HEK293 (cell line): ENCODE data around the gene CAPZB.

Experiments used
- REST ChIP-seq: fragments of 450-650 bp; formaldehyde crosslinking; IDR thresholded peaks from 2 replicates; pipeline ENCODE4 v1.5.1; 2016; ENCODE audit warnings: missing biosample characterization, missing genetic modification characterization
- ZBTB6 ChIP-seq: fragments of 450-650 bp; formaldehyde crosslinking; IDR thresholded peaks from 2 replicates; pipeline ENCODE4 v1.5.1; 2017; ENCODE audit warnings: missing biosample characterization, missing genetic modification characterization
- TF ChIP-seq, protein P1 (sequence below): fragments of 450-650 bp; formaldehyde crosslinking; IDR thresholded peaks from 2 replicates; pipeline ENCODE4 v1.5.1; 2016; ENCODE audit warnings: missing biosample characterization, missing genetic modification characterization
- TF ChIP-seq, protein P2 (sequence below): fragments of 450-650 bp; formaldehyde crosslinking; IDR thresholded peaks from 2 replicates; pipeline ENCODE4 v1.5.1; 2016; ENCODE audit warnings: missing biosample characterization, missing genetic modification characterization, low read depth

- TF ChIP-seq ZBTB6 (tag by site-specific recombination) (no peak), REST (tag by site-specific recombination) (no peak)
- TF ChIP-seq, protein P1, sequence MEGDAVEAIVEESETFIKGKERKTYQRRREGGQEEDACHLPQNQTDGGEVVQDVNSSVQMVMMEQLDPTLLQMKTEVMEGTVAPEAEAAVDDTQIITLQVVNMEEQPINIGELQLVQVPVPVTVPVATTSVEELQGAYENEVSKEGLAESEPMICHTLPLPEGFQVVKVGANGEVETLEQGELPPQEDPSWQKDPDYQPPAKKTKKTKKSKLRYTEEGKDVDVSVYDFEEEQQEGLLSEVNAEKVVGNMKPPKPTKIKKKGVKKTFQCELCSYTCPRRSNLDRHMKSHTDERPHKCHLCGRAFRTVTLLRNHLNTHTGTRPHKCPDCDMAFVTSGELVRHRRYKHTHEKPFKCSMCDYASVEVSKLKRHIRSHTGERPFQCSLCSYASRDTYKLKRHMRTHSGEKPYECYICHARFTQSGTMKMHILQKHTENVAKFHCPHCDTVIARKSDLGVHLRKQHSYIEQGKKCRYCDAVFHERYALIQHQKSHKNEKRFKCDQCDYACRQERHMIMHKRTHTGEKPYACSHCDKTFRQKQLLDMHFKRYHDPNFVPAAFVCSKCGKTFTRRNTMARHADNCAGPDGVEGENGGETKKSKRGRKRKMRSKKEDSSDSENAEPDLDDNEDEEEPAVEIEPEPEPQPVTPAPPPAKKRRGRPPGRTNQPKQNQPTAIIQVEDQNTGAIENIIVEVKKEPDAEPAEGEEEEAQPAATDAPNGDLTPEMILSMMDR (tag by site-specific recombination), result no peak
- TF ChIP-seq, protein P2, sequence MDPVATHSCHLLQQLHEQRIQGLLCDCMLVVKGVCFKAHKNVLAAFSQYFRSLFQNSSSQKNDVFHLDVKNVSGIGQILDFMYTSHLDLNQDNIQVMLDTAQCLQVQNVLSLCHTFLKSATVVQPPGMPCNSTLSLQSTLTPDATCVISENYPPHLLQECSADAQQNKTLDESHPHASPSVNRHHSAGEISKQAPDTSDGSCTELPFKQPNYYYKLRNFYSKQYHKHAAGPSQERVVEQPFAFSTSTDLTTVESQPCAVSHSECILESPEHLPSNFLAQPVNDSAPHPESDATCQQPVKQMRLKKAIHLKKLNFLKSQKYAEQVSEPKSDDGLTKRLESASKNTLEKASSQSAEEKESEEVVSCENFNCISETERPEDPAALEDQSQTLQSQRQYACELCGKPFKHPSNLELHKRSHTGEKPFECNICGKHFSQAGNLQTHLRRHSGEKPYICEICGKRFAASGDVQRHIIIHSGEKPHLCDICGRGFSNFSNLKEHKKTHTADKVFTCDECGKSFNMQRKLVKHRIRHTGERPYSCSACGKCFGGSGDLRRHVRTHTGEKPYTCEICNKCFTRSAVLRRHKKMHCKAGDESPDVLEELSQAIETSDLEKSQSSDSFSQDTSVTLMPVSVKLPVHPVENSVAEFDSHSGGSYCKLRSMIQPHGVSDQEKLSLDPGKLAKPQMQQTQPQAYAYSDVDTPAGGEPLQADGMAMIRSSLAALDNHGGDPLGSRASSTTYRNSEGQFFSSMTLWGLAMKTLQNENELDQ (tag by site-specific recombination), result no peak
Measured at GRCh38 chr1:19477284-19478249, 7.8 kb downstream of the CAPZB start.
